ELF-1 (cell line): ENCODE results near the gene PLA2G6.

Experiments used
- DNase-seq: peaks from one replicate; pipeline ENCODE4 v3.0.0-alpha.2; 2016; ENCODE audit warnings: low read depth, low spot score

Gene PLA2G6

DNA sequence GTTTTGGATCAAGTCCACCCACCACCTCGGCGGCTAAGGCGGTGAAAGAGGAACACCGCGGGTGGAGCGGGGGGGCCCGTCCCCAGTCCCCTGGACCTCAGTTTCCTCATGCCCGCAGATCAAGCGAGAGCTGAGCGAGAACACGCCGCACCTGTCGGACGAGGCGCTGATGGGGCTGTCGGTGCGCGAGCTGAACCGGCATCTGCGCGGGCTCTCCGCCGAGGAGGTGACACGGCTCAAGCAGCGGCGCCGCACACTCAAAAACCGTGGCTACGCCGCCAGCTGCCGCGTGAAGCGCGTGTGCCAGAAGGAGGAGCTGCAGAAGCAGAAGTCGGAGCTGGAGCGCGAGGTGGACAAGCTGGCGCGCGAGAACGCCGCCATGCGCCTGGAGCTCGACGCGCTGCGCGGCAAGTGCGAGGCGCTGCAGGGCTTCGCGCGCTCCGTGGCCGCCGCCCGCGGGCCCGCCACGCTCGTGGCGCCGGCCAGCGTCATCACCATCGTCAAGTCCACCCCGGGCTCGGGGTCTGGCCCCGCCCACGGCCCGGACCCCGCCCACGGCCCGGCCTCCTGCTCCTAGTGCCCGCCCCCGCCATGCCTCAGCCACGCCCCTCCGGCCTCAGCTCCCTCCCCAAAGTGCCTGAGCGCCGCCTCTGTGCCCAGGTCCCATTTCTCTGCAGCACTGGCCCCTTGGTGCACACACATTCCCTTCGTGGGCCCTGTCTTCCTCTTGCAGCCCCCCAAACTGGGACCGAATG lies 32.8 kb upstream of the PLA2G6 start:
- DNase-seq: peak; percentile 68

DNA sequence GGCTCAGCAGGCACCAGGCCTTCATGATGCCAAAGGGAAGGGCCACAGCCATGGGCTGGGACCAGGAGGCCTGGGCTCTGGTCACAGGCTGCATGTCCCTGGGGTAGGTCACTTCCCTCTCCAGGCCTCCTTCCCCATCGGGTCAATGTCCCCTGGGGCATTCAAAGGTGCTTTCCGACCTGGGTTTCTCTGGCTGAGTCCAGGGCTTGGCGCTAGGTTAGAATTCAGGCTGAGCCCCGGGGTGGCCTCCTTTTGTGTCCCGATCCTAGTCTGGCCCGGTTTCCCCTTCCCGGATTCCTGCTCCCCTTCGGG lies 32.3 kb upstream of the PLA2G6 start:
- DNase-seq: no peak

DNA sequence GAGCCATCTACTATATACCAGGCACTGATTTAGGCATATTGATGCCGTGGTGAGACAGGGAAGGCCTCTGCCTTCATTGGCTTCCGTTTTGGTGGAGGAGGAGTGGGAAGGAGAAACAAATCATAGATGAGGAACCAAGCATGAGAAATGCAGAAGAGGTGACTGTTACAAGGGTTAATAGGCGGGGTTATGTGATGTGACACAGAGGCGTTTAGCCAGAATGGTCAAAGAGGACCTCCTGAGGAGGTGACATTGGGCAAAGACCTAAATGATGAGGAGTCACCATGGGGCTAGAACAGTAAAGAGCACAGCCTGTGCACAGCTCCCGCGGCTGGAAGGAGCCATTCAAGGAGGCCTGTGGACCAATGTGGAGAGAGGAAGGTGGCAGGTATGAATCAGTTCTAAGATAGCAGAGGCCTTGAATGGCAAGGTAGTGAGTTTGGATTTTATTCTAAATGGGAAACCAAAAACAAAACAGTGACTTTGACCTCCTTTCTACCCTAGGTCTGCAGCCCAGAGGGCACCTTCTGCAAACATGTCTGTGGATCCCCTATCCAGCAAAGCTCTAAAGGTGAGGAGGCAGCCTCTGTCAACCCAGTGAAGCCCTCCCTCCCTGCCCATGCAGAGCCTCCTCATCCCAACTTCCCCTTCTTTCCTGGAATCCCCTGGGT lies 31.8 kb upstream of the PLA2G6 start:
- DNase-seq: no peak

DNA sequence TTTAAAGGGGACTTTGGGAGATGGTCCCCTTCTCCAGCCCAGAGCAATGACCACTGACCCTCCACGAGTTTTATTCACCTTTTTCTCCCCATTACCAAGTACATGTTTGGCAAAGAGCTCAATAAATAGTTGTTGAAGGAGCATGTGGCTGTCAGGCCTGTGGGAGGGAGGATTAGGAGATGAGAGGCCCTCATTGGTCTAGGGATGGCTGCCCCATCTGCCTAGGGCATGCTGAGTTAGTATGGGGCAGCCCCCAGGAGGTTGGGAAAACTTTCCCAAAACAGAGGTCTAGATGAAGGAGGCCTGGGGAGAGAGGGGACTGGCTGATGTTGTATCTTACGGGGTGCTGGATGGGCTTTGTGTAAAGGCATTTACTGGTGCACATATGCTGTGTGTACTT lies 30.8 kb upstream of the PLA2G6 start:
- DNase-seq: no peak

DNA sequence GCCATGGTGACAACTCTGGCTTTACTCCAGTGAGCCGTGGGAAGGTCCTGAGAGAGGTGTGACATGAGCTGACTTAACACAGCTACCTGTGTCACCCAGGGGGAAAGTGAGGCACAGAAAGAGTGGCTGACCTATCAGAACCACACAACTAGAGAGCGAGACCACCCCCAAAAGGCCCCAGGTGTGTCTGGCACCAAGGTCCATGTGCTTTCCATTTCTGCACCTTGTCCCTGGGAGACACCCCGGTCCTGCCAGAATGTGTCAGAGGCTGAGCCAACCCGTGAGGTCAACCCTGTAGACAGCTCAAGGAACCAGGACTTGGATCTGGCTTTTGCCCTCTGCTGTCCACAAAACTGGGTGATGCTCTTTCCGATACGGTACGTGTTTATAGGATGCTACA lies 29.9 kb upstream of the PLA2G6 start:
- DNase-seq: no peak

DNA sequence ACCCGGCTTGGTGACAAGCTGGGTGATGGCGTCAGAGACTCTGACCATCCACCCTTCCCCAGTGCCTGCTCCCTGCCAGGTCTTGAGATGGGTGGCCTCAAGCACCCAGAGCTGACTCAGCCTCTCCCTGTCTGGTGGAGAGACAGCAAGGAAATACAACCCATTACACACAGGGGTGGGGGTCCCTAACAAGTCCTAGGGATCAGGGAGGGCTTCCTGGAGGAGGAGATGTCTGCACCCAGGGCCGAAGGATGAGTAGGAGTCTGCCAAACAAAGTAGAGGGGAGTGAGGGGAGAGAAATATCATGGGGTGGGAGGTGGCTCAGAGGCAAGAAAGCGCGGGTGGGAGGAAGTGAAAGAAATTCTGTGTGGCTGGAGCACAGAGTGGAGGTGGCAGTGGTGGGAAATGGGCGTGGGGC lies 26.9 kb upstream of the PLA2G6 start:
- no peak for DNase-seq

DNA sequence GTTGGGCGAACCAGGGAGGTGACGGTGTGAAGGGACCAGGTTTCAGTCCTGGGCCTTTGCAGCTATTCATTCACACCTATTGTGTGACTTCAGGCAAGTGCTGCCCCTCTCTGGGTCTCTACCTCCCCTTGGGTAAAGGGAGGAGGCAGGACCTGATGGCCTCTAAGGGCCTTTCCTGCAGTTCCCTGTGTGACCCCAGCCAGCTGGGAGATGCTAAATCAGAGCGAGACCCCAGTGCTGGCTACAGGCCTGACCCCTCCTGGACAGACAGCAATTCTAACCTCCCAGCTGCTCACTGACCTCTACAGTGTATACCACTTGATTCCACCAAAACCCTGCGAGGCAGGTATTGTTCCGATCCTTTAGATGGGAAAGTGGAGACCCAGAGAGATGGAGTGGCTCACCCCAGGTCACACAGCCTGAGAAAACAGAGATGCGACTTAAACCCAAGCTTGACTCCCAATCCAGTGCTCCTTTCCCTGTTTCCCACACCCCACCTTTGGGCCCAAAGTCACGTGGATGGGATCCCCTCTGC lies 26.3 kb upstream of the PLA2G6 start:
- DNase-seq: no peak

DNA sequence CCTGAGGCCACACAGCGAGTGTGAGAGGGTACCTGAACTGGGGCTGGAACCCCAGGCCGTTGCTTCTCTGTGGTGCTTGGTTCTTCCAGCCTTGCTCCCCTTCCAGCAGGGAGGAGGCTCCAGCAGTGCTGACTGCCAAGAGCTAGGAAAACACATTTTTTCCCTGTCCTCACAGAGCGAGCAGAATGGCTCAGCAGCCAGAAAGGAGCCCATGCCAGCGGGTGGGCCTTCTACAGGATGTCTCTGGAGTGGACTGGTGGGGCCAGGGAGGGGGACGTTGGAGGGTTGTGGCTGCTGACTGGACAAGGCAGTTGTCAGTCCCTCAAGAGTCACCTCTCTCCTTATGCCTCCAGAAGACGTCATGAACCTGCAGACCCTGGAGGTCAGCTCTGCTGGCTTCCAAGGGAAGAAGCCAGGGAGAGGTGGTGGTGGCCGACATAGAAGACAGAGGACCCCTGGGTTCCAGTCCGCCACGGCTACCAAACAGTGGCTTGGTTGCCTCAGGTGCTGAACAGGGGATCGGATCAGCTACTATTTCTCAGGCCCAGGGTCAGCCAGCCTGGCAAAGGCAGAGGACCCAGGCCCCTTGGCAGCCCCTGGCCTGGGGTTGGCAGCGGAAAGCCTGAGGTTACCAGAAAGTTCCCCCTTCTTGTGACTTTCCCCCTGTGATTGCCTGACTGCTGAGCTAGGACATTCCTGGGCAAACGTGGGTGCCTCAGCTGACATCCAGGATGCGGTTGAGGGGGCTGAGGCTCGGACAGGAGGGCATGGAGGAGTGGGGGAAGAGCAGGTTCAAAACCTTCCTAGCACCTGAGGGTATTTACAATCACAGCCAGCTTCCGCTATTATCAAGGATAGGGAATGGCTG lies 23.9 kb upstream of the PLA2G6 start:
- DNase-seq: no peak

DNA sequence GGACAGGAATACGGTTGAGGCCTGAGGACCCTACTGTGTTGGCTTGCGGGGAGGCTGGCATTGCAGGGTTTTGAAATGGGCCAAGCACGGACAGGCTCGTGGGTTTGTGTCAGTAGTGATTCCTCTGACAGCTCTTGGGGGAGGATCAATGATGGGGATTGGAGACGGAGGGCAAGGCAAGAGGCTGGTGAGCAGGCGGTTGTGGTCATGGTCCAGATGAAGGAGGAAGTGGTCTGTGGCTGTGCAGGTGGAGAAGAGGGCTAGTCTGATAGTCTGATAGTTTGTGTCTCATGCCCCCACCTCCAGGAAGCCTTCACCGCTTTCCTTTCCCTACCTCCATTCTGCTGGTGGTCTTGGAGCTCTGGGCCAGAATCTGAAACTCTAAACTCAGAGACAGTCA lies 23.2 kb upstream of the PLA2G6 start:
- DNase-seq: no peak

DNA sequence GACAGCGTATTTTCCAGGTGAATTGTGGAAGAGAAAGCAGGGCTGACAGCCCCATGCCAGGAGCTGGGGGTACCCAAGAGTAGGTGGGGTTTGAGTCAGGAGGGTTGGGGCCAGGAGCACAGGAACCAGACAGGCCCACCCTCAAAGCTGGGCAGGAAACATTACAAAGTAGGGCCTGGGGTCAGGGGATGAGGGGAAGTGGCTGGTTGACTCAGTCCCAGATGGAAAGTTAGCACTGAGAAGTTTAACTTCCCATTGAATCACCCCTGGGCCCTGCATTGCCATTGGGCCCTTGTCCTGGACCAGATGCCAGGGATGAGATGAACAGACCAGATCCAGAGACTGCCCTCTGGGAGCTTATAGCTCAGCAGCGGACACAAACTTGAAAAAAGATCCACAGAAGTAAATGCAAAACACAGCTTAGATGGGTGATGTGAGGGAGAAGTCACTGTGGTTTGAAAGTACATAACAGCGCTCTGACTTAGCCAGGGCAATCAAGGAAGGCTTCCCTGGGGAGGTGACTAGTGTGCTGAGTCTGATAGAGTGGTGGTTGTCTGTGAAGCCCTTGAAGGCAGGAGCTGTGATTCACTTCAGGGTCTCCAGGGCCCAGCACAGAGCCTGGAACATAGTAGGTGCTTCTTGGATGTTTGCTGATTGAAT lies 22.4 kb upstream of the PLA2G6 start:
- no peak for DNase-seq

DNA sequence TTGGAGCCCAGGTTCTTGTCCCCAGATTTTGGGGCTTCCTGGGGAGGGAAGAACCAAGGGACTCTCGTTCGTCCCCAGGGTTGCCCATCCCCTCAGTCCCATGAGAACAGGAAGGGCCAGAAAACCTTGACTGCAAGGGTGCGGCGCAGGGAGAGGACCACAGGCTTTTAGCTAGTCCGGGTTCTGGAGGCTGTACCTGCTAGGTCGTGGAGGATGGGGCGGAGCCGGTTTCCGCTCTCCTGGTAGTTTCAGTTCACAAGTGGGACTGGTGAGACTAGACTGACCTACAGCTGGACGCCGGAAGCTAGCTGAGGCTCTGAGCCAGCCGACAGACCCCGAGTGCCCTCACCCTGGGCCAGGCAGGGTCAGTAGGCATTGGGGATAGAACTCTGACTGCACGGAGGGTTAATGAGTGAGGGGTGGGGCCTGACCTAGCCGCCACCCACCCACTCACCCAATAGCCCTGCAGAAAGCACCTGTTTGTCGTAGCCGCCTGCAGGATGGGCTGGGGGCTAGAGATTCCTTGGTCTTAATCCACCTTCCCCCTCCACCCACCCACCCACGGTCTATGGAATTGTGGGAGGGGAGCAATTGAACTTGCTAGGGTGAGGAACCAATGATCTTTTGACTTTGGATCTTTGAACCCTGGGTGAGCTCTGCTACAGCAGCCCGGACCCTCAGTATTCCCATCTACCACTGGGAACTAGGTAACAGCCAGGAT lies 21.6 kb upstream of the PLA2G6 start:
- peak; percentile 66 for DNase-seq

DNA sequence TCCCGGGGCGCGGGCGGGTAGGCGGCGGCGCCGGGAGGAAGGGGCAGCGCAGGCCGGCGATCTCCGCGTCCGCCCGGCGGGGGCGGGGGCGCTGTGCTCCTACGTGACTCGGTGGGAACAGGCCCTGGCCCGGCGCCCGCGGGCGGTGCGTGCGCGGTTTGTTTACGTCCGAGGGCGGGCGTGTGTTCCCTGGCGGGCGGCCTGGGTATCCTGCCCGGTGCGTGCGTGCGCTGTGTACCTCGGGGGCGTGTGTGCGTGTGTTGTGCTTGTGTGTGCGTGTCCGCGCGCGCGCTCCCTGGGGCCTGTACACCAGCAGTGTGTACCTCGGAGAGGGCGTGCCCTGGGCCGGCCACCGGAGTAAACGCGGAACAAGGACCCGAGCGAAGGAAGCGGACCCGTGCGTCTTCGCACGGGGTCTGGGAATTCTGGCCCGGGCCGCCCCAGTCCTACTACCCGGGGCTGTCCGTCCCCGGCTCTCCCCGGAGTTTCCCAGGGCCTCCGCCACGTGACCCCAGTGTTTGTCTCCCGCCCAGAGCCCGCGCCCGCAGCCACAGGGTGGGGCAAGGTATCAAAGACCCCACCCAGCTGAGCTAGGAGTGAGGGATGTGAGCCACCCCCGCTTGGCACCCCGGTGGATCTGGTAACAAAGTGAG lies 20.9 kb upstream of the PLA2G6 start:
- DNase-seq: peak; percentile 75

DNA sequence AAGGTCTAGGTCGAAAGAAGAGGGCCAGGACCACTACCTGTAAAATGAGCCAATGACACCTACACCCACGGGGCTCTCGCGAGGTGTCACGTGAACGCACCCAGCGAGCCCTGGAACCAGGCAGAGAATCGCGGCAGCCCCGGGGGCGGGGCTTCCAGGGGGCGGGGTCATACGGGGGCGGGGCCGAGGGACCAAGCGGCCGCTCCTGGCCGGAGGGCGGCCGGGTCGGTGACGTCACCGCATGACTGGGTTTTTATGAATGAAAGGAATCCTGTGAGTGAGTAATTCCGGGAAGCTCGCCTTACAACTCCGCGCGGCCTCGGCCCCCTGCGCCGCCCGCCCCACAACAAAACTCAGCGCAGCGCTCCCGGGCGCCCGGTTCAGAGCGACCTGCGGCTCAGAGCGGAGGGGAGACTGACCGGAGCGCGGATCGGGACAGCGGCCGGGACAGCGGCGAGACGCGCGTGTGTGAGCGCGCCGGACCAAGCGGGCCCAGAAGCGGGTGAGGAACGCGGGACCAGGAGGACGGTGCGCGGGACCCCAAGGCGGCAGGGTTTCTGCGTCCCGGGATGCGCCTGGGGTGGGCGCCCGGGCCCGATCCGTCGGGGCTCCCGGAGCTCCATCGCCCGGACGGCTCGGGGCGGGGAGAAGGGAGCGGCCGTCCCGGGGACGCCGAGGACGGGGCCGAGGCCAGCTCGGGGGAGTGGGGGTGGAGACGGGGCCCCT lies 20.2 kb upstream of the PLA2G6 start, which contains the start of gene MAFF:
Gene MAFF (plus strand): TSS at position 284 of the 726 bp plus-strand sequence. CDS start 11,860 bp downstream, outside the sequence.
- peak; percentile 96 for DNase-seq

DNA sequence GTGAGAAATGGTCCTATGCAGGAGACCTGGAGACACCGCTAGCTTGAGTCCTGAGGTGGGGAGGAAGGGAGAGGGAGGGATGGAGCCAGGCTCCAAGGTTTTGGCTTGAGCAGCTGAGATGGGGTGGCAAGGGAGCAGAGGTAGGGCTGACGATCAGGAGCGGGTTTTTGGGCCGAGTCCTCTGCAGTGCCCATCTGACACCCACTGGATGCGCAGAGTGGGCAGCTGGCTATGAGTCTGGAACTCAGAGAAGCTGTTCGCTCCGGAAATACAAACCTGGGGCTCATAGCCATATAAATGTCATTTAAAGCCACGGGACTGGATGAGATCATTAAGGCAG lies 19.7 kb upstream of the PLA2G6 start:
- no peak for DNase-seq

DNA sequence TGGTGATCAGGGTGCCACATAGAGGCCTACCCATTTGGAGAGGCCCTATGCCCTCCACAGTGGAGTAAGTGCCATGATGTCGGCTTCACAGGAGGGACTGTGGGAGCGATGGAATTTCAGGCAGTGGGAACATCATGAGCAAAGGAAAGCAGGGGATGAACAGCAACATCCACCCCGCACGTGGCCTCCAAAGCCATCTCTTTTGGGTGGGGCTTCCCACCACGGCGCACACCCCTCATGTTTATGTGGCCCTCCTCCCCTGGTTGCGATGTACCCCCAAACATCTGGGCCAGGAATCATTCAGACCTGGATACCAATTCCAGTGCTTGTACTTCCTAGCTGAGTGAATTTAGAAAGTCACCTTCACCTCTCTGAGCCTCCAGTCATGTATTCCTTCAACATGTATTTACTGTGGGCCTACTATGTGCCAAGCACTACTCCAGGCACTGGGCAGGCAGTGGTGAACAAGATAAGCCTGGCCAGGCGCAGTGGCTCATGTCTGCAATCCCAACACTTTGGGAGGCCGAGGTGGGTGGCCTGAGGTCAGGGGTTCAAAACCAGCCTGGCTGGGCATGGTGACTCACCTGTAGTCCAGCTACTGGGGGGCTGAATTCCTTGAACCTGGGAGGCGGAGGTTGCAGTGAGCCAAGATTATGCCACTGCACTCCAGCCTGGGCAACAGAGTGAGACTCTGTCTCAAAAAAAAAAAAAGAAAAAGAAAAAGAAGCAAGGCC lies 18.4 kb upstream of the PLA2G6 start:
- DNase-seq: no peak

DNA sequence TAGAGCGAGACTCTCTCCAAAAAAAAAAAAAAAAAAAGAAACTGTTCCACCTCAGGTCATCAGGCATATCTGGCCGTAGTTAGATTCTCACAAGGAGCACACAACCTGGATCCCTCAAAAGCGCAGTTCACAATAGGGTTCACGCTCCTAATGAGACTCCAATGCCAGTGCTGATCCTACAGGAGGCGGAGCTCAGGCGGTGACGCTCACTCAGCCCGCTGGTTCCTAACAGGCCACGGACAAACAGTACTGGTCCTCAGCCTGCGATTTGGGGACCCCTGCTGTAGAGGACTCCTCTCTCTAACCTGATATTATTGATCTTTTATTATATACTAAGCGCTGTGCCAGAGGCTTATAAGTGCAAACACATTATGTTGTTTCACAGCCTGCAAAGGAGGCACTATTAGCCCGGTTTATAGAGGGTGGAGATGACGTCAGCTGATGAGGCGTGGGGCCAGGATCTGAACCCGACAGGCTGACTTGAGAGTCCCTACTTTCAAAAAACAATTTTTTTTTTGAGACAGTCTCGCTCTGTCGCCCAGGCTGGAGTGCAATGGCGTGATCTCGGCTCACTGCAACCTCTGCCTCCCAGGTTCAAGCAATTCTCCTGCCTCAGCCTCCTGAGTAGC lies 15.3 kb upstream of the PLA2G6 start:
- DNase-seq: no peak

DNA sequence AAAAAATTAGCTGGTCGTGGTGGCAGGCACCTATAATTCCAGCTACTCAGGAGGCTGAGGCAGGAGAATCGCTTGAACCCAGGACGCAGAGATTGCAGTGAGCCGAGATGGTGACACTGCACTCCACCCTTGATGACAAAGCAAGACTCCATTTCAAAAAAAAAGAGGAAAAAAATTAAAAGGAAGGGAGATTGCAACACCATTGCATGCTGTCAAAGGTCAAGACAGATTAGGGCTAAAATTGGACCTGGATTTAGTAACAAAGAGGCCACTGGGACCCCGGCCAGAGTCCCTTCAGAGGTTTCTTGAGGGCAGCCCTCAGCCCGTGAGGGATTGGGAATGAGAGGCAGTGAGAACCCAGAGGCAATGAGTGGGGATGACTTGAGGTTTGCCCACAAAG lies 11.9 kb upstream of the PLA2G6 start:
- DNase-seq: no peak

DNA sequence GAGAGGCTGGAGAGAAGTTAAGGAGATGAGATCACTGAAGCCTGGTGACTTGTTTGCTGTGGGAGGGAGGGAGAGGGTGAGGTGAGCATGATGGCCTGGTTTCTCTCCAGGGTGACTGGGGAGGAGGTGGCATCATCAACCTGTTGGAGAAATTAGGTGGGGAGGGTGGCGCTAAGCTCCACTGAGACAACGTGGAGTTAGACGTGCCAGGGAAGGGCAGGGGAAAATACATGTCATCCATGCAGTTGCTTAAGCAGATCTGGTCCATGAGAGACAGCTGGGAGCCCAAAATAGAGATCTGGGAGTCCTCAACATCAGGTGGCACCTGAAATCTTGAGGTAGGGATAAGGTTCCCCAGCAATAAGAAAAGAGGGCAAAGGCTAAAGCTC lies 10.8 kb upstream of the PLA2G6 start:
- no peak for DNase-seq
